Measurements from ENCODE around the gene HEBP2.
"Not testable (repeated sequence)": the region's sequence is repeated elsewhere in the genome, so short reads cannot be mapped to it uniquely, and the experiment has no call there.

The HEBP2 gene

DNA sequence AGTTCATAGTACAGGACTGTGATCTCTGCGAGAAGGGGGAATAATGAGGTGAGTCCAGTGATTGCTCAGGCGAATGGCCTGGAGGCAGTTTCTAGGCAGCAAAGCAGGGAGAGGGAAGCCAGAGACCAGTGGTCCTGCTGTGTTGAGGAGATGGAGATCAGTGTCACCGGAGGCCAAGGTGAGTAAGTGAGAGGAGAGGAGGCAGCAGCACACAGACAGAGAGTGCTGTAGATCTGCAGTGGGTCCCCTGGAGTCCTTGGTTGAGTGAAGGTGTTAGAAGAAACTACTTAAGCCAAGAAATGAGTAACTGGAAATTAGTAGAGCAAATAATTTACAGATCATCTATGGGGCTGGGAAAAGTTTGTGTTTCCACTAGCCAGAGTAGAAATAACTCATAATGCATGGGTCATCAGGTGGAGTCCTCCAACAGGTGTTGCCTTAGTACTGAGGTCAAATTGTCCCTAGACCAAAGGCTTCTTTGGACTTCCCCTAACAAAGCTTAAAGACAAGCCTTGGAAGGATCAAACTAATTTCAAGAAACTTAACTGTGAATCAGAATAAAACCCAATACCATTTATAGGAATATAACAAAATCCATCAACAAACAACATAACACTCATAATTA lies 13.6 kb downstream of the HEBP2 start:
- no peak overlapping the region for H3K9ac ChIP-seq (ENCODE audit: low read length)
- no peaks in the 10 kb centered on the region for H3K27me3 ChIP-seq (replicated peaks; ENCODE audit: control insufficient read depth, insufficient read depth, low read length)
- H3K4me3 ChIP-seq (ENCODE audit: low read length): no peak overlapping the region
- DNase-seq (ENCODE audit: low read depth): no peak
- H3K4me1 ChIP-seq (ENCODE audit: control insufficient read depth, insufficient read depth, low read length): peaks cover 10% of the 10 kb centered on the region
- H3K9me3 ChIP-seq (ENCODE audit: control insufficient read depth, low read length): no peaks in the 10 kb centered on the region
- peaks cover 35% of the 10 kb centered on the region for H3K36me3 ChIP-seq (ENCODE audit: control insufficient read depth, insufficient read depth, low read length, severe bottlenecking)

DNA sequence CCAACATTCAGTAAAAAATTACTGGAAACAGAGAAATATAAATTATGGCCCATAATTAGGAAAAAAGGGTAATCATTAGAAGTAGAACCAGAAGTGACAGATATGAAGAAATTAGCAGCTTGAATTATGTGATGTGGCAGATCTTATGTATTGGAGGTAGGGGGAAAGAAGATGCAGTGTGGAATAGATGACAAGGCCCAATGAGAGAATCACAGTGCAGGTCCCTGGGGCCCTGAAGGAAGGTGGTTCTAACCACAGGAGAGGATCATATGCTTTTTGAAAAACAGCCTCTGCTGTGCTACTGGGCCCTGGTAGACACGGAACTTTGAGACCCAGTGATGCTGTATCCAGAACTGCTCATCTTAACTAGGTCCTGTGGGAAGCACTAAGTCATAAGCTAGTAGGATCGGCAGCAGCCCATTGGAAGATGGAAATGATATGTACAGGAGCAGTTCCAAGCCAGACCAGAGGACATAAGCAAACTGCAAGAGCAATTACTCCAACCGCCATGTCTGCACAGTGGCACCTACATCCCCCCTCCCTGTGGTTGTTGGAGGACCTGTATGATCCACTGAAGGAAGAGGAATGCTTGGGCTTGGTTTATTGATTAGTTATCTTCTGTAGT lies 14.2 kb downstream of the HEBP2 start:
- Histone ChIP-seq H3K4me1 (ENCODE audit: control insufficient read depth, insufficient read depth, low read length) (peaks cover 16% of the 10 kb centered on the region), H3K9ac (ENCODE audit: low read length) (no peak overlapping the region), H3K27me3 (replicated peaks; ENCODE audit: control insufficient read depth, insufficient read depth, low read length) (no peaks in the 10 kb centered on the region), H3K4me3 (ENCODE audit: low read length) (no peak overlapping the region), H3K36me3 (ENCODE audit: control insufficient read depth, insufficient read depth, low read length, severe bottlenecking) (peaks cover 28% of the 10 kb centered on the region), H3K9me3 (ENCODE audit: control insufficient read depth, low read length) (no peaks in the 10 kb centered on the region)
- DNase-seq (ENCODE audit: low read depth): no peak

GRCh38 chr6:138419766-138420165 lies 15.7 kb downstream of the HEBP2 start:
- no peak for DNase-seq (ENCODE audit: low read depth)
- Histone ChIP-seq H3K27me3 (replicated peaks; ENCODE audit: control insufficient read depth, insufficient read depth, low read length) (no peaks in the 10 kb centered on the region), H3K4me3 (ENCODE audit: low read length) (no peak overlapping the region), H3K4me1 (ENCODE audit: control insufficient read depth, insufficient read depth, low read length) (peaks cover 17% of the 10 kb centered on the region), H3K36me3 (ENCODE audit: control insufficient read depth, insufficient read depth, low read length, severe bottlenecking) (peaks cover 23% of the 10 kb centered on the region), H3K9ac (ENCODE audit: low read length) (no peak overlapping the region), H3K9me3 (ENCODE audit: control insufficient read depth, low read length) (no peaks in the 10 kb centered on the region)

DNA sequence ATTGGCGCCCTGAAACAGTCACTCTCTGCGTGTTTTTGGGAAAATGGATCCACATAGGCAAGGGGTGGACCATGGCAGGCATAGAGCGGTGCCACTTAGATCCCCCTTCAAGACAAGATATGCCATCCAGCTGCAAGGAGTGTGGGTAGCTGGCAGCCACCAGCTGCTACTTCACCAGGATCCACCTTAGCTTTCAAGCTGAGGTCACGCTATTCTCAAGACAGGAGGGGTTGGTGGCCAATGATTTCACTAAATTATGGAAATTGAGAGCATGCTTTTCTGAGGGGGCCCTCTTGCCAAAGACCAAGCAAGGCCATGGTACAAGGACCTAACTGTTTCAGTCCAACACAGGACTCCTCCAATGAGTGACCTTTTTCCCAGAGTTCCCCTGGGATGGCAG lies 16.3 kb downstream of the HEBP2 start:
- peaks cover 13% of the 10 kb centered on the region for H3K4me1 ChIP-seq (ENCODE audit: control insufficient read depth, insufficient read depth, low read length)
- no peak for DNase-seq (ENCODE audit: low read depth)
- H3K9ac ChIP-seq (ENCODE audit: low read length): no peak overlapping the region
- H3K9me3 ChIP-seq (ENCODE audit: control insufficient read depth, low read length): no peaks in the 10 kb centered on the region
- peaks cover 23% of the 10 kb centered on the region for H3K36me3 ChIP-seq (ENCODE audit: control insufficient read depth, insufficient read depth, low read length, severe bottlenecking)
- no peaks in the 10 kb centered on the region for H3K27me3 ChIP-seq (replicated peaks; ENCODE audit: control insufficient read depth, insufficient read depth, low read length)
- H3K4me3 ChIP-seq (ENCODE audit: low read length): no peak overlapping the region

DNA sequence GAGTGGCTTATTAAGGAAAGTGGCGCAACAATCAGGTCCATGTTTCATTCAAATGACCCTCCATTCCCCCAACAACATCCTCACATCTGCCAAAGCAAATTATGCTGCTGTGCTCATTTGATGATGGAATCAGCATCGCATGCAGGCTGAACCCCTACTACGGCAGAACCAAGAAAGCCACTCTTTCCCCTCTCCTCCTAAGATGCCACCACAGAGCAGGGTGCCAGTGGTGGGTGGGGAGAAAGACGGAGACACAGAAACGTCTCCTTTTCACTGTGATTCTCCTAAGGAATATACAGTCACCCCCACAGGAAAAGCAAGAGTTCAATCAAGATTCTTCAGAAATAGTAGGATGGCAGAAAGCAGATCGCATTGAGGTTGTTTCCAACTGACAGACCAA lies 17.1 kb downstream of the HEBP2 start:
- H3K9ac ChIP-seq (ENCODE audit: low read length): no peak overlapping the region
- DNase-seq (ENCODE audit: low read depth): no peak
- H3K9me3 ChIP-seq (ENCODE audit: control insufficient read depth, low read length): no peaks in the 10 kb centered on the region
- H3K27me3 ChIP-seq (replicated peaks; ENCODE audit: control insufficient read depth, insufficient read depth, low read length): no peaks in the 10 kb centered on the region
- peaks cover 24% of the 10 kb centered on the region for H3K36me3 ChIP-seq (ENCODE audit: control insufficient read depth, insufficient read depth, low read length, severe bottlenecking)
- no peak overlapping the region for H3K4me3 ChIP-seq (ENCODE audit: low read length)
- H3K4me1 ChIP-seq (ENCODE audit: control insufficient read depth, insufficient read depth, low read length): peaks cover 10% of the 10 kb centered on the region

DNA sequence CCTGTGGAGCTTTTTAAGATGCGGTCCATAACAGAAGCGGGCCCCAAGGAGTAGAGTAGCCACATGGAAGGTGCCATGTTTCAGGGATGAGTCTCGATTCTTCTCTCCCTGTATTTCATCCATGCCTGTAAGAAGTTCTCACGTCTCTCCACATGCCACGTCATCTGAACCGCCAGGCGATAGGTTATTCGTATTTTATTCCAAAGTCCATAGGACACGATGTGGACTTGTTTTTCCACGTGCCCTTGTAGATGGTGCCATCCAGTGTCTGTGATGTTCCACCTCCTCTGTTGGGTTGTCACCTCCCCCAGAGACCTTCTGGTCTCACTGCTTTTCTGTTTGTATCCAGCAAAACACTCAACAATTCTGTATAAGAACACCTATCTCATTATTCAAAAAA lies 17.6 kb downstream of the HEBP2 start:
- no peak for DNase-seq (ENCODE audit: low read depth)
- H3K9ac ChIP-seq (ENCODE audit: low read length): no peak overlapping the region
- H3K27me3 ChIP-seq (replicated peaks; ENCODE audit: control insufficient read depth, insufficient read depth, low read length): no peaks in the 10 kb centered on the region
- H3K36me3 ChIP-seq (ENCODE audit: control insufficient read depth, insufficient read depth, low read length, severe bottlenecking): peaks cover 27% of the 10 kb centered on the region
- H3K9me3 ChIP-seq (ENCODE audit: control insufficient read depth, low read length): no peaks in the 10 kb centered on the region
- H3K4me1 ChIP-seq (ENCODE audit: control insufficient read depth, insufficient read depth, low read length): peaks cover 10% of the 10 kb centered on the region
- H3K4me3 ChIP-seq (ENCODE audit: low read length): no peak overlapping the region

- Histone ChIP-seq H3K36me3 (ENCODE audit: control insufficient read depth, insufficient read depth, low read length, severe bottlenecking) (peaks cover 22% of the 10 kb centered on the region), H3K4me1 (ENCODE audit: control insufficient read depth, insufficient read depth, low read length) (peaks cover 11% of the 10 kb centered on the region), H3K9me3 (ENCODE audit: control insufficient read depth, low read length) (no peaks in the 10 kb centered on the region), H3K9ac (ENCODE audit: low read length) (peak overlapping the region; percentile 21), H3K4me3 (ENCODE audit: low read length) (no peak overlapping the region), H3K27me3 (replicated peaks; ENCODE audit: control insufficient read depth, insufficient read depth, low read length) (no peaks in the 10 kb centered on the region)
- DNase-seq (ENCODE audit: low read depth): peak; percentile 26
These were observed 18.8 kb downstream of the HEBP2 start for GRCh38 chr6:138422861-138423260.

DNA sequence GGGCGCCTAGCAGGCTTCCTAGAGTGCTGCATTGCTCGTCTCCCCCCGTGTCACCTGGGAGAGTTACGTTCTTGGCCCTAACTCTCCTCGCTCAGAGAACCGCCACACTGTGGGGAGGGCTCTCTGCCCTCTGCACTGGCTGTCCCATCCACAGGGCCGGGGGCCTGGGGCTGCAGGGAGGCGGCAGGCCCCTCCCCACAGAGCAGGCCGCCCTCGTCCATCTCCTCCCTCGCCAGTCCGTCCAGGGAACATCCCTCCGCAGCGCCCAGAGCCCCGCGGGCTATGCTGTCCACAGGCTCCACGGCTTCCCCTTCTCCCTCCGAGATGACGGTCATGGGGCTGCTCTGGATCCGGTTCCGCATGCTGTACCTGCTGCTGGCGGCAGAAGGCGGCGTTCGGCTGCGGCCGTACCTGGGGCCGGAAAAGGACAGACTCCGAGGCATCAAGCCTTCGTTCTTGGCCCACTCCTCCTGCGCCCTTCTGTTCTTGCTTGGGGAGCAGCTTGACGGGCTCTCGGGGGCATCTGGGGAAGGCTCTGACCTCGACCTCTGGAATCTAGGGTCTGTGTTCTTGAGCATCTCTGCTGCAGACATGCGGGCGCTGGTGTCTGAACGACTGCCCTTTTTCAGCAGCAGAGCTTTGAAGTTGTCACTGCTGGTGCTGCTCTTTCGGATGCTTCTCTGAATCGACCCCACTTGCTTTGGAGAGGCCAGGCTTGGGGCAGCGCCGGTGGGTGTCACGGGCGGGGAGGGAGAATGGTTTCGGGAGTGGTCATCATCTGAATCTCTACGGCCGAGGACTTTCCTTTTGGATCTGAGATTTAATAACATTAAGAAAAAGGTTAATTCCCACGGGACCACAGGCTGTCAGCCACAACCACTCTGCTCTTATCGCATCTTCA lies 20.2 kb downstream of the HEBP2 start:
- H3K36me3 ChIP-seq (ENCODE audit: control insufficient read depth, insufficient read depth, low read length, severe bottlenecking): peaks cover 13% of the 10 kb centered on the region
- no peaks in the 10 kb centered on the region for H3K27me3 ChIP-seq (replicated peaks; ENCODE audit: control insufficient read depth, insufficient read depth, low read length)
- H3K9ac ChIP-seq (ENCODE audit: low read length): no peak overlapping the region
- DNase-seq (ENCODE audit: low read depth): no peak
- H3K4me1 ChIP-seq (ENCODE audit: control insufficient read depth, insufficient read depth, low read length): peaks cover 14% of the 10 kb centered on the region
- no peak overlapping the region for H3K4me3 ChIP-seq (ENCODE audit: low read length)
- H3K9me3 ChIP-seq (ENCODE audit: control insufficient read depth, low read length): no peaks in the 10 kb centered on the region

DNA sequence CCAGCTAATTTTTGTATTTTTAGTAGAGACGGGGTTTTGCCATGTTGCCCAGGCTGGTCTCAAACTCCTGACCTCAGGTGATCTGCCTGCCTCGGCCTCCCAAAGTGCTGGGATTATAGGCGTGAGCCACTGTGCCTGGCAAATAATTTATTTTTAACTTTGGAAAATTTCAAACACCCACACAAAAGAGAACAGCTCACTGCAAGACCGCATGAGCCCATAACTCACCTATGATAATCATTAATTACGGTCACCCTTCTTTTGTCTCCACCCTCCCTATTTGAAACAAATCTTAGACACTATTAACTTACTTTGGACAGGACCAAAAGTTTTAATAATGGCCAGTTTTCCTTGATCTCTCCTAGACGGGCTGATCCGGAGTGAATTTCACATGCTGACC lies 21.2 kb downstream of the HEBP2 start:
- not testable (repeated sequence) for H3K4me3 ChIP-seq (ENCODE audit: low read length); H3K9ac ChIP-seq (ENCODE audit: low read length); DNase-seq (ENCODE audit: low read depth); H3K27me3 ChIP-seq (replicated peaks; ENCODE audit: control insufficient read depth, insufficient read depth, low read length); H3K9me3 ChIP-seq (ENCODE audit: control insufficient read depth, low read length)
- Histone ChIP-seq H3K36me3 (ENCODE audit: control insufficient read depth, insufficient read depth, low read length, severe bottlenecking) (peaks cover 13% of the 10 kb centered on the region), H3K4me1 (ENCODE audit: control insufficient read depth, insufficient read depth, low read length) (peaks cover 16% of the 10 kb centered on the region)

GRCh38 chr6:138426500-138427123 lies 22.6 kb downstream of the HEBP2 start:
- no peak overlapping the region for H3K4me3 ChIP-seq (ENCODE audit: low read length)
- H3K36me3 ChIP-seq (ENCODE audit: control insufficient read depth, insufficient read depth, low read length, severe bottlenecking): peaks cover 13% of the 10 kb centered on the region
- H3K27me3 ChIP-seq (replicated peaks; ENCODE audit: control insufficient read depth, insufficient read depth, low read length): no peaks in the 10 kb centered on the region
- no peak for DNase-seq (ENCODE audit: low read depth)
- H3K4me1 ChIP-seq (ENCODE audit: control insufficient read depth, insufficient read depth, low read length): peaks cover 16% of the 10 kb centered on the region
- H3K9ac ChIP-seq (ENCODE audit: low read length): no peak overlapping the region
- H3K9me3 ChIP-seq (ENCODE audit: control insufficient read depth, low read length): no peaks in the 10 kb centered on the region

DNA sequence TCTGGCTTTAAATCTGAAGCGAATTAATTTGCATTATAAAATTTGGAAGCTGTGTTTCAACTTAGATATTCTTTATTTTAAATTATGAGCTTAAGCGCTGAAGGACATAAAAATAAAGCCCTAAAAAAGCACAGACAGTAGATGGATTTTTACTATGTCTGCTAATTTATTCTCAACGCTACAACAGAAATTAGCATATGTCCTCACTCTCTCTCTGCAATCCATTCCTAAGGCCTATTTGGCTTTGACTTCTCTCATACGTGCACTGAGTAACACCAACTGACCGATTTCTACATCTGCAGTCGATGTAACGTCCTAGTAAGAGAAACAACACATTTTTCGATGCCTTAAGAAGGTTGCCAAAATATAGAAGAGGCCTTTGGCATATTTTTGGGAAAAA lies 23.7 kb downstream of the HEBP2 start:
- Histone ChIP-seq H3K36me3 (ENCODE audit: control insufficient read depth, insufficient read depth, low read length, severe bottlenecking) (peaks cover 22% of the 10 kb centered on the region), H3K4me3 (ENCODE audit: low read length) (no peak overlapping the region), H3K9me3 (ENCODE audit: control insufficient read depth, low read length) (no peaks in the 10 kb centered on the region), H3K4me1 (ENCODE audit: control insufficient read depth, insufficient read depth, low read length) (peaks cover 12% of the 10 kb centered on the region), H3K9ac (ENCODE audit: low read length) (no peak overlapping the region), H3K27me3 (replicated peaks; ENCODE audit: control insufficient read depth, insufficient read depth, low read length) (no peaks in the 10 kb centered on the region)
- no peak for DNase-seq (ENCODE audit: low read depth)

Data from adipocyte (in vitro differentiated cells).